TTC549 (cell line): ENCODE measurements around the gene NIP7.
A peak's percentile ranks its signal among the peaks of the same experiment; 100 is the strongest.
"Not testable (repeated sequence)": the region's sequence is repeated elsewhere in the genome, so short reads cannot be mapped to it uniquely, and the experiment has no call there.

Experiments used
- FAIRE-seq: peaks from 2 replicates; lab custom pipeline; 2012; peaks lifted over from hg19 to GRCh38; lab: Jason Lieb, UNC

NIP7 gene

DNA sequence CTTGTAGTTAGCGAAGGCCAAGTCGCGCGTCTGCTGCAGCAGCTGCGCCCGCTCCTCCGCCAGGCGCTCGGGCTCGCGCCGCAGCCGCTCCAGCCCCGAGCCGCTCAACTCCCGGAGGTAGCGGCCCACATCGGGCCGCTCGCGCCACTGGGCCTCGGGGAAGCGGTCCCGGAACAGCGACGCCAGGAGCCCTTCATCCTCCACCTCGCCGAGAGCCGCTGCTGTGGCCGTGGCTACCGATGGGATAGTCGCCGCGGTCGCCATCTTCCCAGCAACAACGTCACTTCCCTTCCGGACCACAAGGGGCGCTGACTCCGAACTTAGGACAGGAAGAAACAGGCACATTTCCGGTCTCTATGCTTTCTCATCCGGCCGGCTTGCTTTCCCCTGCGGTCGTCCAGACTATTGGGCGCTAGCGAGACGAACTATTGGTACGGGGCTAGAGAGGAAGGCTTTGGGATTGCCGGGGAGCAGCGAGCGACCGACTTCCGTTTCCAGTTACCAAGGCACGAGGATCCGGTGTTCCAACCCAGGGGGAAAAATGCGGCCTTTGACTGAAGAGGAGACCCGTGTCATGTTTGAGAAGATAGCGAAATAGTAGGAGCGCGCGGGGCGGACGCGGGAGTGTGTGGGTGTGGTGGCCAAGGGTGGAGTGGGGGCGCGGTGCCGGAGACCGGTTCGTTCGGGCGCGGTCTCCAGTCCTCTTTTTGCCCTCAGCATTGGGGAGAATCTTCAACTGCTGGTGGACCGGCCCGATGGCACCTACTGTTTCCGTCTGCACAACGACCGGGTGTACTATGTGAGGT is at the start of gene NIP7, which contains the start of gene COG8:
Gene NIP7, plus strand, starts transcription at position 484 of the 806 bp plus-strand sequence. Its CDS starts 58 bp downstream, at position 542.
Gene COG8, minus strand, starts transcription at position 276 of the 806 bp plus-strand sequence. Its CDS starts 12 bp downstream, at position 264.
- FAIRE-seq, result peak; percentile 90

GRCh38 chr16:69291657-69292056 is 47.9 kb upstream of the NIP7 start:
- not testable (repeated sequence) for FAIRE-seq

GRCh38 chr16:69293401-69293800 is 46.2 kb upstream of the NIP7 start:
- FAIRE-seq, result no peak

- FAIRE-seq, result no peak
Observed at GRCh38 chr16:69294051-69294450, 45.5 kb upstream of the NIP7 start.

DNA sequence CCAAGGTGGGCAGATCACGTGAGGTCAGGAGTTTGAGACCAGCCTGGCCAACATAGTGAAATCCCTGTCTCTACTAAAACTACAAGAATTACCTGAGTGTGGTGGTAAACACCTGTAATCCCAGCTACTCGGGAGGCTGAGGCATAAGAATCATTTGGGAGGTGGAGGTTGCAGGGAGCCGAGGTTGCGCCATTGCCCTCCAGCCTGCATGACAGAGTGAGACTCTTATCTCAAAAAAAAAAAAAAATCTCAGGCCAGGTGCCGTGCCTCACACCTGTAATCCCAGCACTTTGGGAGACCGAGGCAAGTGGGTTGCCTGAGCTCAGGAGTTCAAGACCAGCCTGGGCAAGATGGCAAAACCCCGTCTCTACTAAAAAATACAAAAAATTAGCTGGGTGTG is 42.8 kb upstream of the NIP7 start:
- FAIRE-seq, result not testable (repeated sequence)

DNA sequence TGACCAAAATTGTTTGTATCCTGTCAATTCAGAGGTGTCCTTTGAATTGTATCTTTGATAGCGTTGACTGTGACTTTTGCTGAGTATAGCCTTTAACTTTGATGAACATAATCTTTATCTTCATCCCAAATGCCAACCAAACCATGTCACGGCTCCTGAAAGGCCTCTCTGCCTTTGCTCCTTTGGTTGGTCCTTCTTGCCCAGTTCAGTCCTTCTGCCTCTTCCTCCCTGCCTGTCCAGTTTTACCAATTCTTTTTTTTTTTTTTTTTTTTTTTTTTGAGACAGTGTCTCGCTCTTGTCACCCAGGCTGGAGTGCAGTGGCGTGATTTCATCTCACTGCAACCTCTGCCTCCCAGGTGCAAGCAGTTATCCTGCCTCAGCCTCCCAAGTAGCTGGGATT is 41.3 kb upstream of the NIP7 start:
- no peak for FAIRE-seq

- no peak for FAIRE-seq
Observed at GRCh38 chr16:69301187-69301586, 38.4 kb upstream of the NIP7 start.

- no peak for FAIRE-seq
Observed at GRCh38 chr16:69301861-69302260, 37.7 kb upstream of the NIP7 start.

DNA sequence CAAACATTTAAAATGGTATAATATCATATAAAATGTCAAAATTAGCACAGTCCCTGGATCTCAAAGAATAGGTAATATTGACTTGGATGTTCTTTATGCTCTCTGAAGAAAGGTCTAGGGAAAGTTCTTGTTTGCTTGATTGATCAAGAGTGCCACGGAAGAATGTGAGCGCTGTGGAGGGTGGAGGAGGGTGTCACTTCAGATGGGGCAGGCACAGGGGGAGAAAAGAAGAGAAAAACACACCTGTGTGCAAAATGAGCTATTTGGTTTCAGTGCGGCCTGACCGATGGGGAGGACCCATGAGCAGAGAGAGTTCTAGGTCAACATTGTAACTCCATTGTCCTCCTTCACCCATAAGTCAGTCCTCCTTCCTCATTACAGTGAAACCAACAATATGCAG is 37.3 kb upstream of the NIP7 start:
- FAIRE-seq, result no peak

GRCh38 chr16:69306031-69306430 is 33.5 kb upstream of the NIP7 start:
- no peak for FAIRE-seq

DNA sequence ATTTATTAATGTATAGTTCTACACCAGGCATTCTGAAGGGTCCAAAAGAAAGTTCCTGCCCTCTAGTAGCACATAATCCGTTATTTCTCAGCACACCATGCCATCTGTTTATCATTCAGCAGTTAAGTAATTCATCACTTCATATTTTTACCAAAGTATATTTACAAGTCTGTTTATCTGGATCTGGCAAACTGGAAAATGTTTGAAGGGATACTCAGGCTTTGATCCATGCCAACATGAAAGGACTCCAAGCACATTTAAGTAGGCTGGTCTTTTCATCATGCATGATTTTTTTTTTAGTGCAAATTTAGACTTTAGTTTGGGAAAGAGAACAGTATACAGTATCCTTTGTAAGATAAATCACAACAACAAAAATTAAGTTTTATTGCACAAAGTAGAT is 32.5 kb upstream of the NIP7 start:
- FAIRE-seq, result no peak

DNA sequence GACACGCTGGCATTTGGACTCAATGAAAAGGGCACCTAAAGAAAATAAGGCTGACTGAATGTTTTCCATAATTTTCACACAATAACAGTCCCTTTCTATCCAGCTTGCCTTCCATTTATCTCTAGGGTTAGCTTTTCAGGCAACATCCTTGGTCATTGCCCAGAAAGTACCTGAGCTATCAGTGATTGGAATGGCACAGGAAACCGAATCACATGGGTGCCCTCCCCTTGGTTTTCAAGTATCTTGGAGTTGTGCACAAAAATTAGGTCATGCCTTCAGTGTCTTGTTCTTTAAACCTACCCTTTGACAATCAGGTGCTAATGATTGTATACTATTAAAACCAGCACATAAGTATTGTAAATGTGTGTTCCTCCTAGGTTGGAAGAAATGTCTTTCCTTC is 31.7 kb upstream of the NIP7 start:
- no peak for FAIRE-seq

GRCh38 chr16:69309316-69309715 is 30.3 kb upstream of the NIP7 start:
- FAIRE-seq, result no peak

DNA sequence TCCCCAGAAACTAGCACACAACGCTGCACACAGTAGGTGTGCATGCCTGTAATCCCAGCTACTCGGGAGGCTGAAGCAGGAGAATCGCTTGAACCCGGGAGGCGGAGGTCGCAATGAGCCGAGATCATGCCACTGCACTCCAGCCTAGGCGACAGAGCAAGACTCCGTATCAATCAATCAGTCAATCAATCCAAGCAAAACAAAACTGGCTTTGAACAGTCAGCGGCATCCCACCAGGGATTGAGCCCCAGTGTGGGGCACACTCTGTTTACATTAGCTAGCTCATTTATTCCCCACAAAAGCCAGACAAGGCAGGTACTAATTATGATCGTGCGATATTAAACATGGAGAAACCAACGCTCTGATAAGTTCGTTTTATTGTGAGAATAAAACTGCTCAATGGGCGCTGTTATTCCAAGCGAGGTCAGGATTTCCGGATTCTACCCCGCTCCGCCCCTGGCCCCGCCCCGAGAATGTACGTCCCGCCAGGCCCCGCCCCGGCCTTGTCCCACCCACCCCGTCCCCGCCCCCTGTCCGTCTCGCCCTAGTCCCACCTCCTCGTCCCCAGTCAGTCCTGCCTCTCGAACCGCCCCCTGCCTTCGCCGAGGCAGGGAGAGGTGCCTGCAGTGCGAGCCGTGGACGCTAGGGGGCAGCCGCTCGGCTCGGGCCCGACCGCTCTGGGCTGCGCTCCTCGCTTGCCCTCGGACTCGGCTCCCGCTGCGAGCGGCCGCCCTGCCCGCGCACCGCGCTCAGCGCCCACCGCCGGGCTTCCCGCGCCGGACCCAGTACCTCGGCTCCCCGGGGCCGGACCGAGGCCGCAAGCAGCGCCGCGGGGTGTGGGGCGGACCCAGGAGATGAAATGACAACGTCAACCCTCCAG is 28.7 kb upstream of the NIP7 start, which contains the start of gene VPS4A:
Gene VPS4A, plus strand, starts transcription at position 698 of the 880 bp plus-strand sequence. Its CDS starts 162 bp downstream, at position 860.
- no peak for FAIRE-seq

GRCh38 chr16:69311533-69312387 is 27.8 kb upstream of the NIP7 start:
- FAIRE-seq, result no peak

- FAIRE-seq, result no peak
Observed at GRCh38 chr16:69313469-69313868, 26.1 kb upstream of the NIP7 start.

DNA sequence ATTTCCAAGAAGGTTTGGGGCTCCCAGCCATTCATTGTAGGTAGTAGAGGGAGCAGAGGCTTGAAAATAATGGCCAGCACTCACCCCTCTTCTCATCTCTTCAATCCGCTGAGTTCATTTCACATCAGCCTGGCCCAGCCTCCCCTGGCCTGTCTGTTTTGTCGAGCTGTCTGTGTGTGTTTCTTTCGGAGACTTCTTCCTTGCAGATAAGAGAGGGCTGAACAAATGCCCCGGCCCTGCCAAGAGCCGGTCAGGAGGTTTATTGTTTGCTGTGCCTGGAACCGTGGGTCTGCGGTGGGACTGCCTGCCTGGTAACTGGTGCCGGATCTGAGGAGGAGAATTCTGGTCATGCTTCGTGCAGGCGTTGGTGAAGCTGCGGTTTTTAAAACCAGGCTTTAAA is 25.0 kb upstream of the NIP7 start:
- FAIRE-seq, result no peak

GRCh38 chr16:69315486-69316311 is 23.9 kb upstream of the NIP7 start:
- FAIRE-seq, result no peak

GRCh38 chr16:69316595-69317034 is 23.0 kb upstream of the NIP7 start:
- no peak for FAIRE-seq

GRCh38 chr16:69318177-69318910 is 21.2 kb upstream of the NIP7 start:
- no peak for FAIRE-seq
